GM19240 (cell line): ENCODE measurements around the gene WNT1.

Source experiments
- DNase-seq: peaks from one replicate; pipeline ENCODE4 v3.0.0; 2011; ENCODE audit warnings: low spot score; ENCODE audit not compliant: insufficient read length

WNT1 gene

GRCh38 chr12:48978291-48978740 is at the start of gene WNT1:
WNT1 (plus strand) TSS chr12:48978322; CDS start chr12:48978651, 329 bp downstream.
- no peak for DNase-seq

DNA sequence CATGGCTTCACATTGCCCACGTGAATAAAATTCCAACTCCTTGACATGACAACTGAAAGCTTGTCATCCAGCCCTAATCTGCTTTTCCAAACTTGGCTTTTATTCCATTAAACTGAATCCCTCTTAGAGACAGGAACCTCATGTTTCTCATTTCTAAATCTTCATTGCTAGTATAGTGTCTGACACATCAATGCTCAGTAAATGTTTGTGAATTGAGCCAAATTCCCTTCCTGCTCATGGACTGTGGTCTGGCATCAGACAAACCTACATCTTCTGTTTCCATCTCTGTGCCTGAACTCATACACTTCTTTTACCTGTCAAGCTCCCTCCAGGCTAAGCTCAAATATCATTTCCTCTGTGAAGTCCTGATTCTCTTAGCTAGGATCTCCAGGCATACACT is 48.6 kb upstream of the WNT1 start:
- DNase-seq, result no peak

DNA sequence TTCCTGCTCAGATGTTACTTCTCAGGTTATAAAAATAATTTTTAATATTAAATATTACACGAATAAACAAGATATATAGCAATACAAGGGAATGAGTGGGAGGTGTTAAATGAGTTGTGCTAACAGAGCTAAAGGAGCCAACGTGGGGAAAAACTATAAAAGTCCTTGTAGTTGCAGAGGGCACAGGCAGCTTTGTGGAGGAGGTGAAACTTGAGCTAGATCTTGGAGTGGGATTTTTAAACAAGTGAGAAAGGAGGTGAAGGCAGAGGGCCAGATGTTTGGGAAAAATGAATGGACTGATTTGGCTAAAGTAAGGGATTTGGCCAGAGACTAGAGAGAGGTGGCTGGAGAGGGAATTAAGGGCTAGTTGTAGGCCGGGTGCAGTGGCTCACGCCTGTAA is 47.6 kb upstream of the WNT1 start:
- no peak for DNase-seq

- no peak for DNase-seq
Measured at GRCh38 chr12:48932878-48933277, 45.2 kb upstream of the WNT1 start.

- no peak for DNase-seq
Measured at GRCh38 chr12:48933664-48934311, 44.3 kb upstream of the WNT1 start.

DNA sequence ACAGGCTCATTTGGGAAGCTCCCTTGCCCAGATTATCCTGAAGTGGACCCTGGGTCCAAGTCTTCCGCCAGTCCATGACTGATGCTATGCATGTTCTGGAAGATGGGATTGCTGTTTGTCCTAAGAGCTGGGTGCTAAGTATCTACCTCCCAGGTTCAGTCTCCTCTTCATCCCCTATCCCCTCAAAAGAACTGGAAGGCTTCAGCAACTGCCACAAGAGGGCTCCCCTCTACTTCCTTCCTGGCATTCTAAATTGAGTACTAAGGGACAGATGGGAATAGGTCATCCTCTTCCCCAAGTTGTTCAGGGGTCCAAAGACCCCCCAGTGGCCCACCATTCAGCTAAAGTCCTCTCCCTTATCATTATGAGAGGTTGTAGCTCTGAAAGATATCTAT is 43.8 kb upstream of the WNT1 start:
- no peak for DNase-seq

GRCh38 chr12:48936379-48936979 is 41.6 kb upstream of the WNT1 start:
- DNase-seq, result peak; percentile 74

DNA sequence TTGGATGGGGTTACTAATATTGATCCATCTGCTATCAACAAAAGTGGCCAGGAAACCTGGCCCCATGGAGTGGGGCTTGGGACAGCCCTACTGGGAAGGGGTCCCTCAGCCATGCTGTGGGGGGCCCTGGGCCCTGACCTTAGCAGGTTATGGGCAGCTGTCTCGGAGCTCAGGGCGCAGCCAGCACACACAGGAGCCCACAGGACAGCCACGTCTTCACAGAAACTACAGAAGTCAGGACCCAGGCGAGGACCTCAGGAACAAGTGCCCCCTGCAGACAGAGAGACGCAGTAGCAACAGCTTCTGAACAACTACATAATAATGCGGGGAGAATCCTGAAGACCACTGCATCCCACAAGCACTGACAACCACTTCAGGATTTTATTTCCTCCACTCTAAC is 41.0 kb upstream of the WNT1 start:
- no peak for DNase-seq

DNA sequence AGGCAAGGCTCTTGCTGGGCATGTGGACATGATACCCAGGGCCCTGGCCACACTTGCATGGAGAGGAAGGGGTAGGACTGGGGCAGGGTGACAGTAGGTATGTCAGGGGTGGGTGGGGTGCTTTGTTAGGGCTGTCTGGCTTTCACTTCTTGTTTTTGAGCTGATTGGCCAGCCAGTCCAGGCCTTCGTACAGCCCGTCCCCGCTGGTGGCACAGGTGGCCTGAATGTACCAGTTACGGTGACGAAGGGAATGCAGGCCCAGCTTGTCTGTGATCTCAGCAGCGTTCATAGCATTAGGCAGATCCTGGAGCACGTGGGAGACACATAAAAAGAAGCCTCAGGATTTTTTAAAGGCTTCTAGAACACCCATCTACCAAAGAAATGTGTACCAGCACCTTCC is 39.3 kb upstream of the WNT1 start:
- DNase-seq, result no peak

DNA sequence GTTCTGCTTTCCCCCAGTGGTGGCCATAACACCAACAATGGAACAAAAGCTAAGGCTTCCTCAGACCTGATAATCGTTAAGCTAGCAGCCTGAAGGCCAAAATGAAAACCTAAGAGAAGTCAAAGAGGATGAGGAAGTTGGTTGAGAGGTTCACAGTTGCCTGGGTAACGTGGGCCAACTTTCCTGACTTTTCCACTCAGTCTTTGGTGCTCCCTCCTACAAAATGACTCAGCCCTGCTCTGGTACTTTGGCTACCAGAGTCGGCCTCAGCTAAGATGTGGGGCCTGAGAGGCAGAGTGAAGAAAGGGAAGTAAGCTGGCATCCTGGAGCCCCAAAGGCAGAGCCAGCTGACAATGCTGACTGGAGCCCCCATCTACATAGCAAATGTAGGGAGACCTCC is 37.9 kb upstream of the WNT1 start:
- no peak for DNase-seq

DNA sequence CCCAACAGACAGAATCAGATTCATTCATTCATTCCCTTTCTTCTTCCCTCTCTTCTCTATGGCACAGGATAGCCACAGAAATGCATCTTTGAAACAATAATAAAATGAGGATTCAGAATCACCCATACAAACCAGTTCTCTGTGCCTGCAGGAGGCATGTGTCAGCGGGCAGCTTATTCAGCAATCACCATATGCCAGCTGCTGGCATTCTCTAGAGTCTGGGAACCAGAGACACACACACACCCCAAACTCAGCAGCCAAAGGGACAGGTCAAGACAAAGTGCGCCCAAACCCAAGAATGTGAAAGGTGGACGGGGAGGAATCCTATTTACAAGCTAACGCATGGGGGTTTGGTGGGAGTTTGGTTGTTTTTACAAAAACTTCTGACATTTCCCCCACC is 34.9 kb upstream of the WNT1 start:
- no peak for DNase-seq

DNA sequence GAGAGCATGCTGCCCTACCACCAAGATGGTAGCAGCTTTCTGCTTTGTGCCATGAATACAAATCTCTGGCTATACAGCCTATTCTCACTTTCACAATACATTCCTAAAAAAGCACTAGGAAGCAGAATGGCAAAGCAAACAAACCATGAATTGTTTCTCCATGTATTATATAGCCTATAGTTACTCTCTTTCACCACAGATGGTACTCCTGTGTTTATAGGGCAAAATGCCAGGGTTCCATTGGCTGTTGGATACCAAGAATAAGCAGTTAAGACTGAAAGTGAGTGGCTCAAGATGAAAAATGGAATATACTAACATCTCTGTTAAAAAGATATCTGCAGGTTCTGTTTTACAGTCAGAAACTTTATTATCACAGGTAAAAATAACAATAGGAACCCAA is 31.9 kb upstream of the WNT1 start:
- no peak for DNase-seq

- DNase-seq, result no peak
Measured at GRCh38 chr12:48946943-48947342, 31.2 kb upstream of the WNT1 start.

GRCh38 chr12:48947727-48948126 is 30.4 kb upstream of the WNT1 start:
- no peak for DNase-seq

- no peak for DNase-seq
Measured at GRCh38 chr12:48952691-48953090, 25.4 kb upstream of the WNT1 start.

- no peak for DNase-seq
Measured at GRCh38 chr12:48954061-48954460, 24.1 kb upstream of the WNT1 start.

DNA sequence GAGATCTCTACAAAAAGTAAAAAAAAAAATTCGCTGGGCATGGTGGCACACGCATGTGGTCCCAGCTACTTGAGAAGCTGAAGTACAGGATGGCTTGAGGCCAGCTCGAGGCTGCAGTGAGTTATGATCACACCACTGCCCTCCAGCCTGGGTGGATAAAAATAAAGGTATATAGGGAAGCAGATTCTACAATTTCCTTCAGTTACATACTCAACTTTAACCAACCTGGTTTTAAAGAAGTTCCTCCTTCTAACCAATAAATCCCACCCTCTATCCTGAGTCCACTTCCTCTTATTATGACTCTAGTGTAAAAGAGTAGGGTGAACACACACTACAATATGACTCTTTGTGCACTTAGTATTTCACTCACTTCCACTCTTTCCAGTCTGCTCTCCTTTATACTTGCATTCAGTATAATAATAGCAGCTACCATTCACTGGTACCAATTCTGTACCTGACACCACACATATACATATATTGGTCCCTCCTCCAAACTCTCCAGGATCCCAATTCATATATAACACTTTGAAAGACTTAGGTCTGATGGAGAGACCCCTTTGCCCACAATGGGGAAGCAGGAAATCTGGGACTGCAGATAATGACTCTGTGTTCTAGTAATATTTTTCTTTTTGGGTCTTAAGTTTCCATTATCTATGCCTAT is 23.2 kb upstream of the WNT1 start:
- DNase-seq, result no peak

DNA sequence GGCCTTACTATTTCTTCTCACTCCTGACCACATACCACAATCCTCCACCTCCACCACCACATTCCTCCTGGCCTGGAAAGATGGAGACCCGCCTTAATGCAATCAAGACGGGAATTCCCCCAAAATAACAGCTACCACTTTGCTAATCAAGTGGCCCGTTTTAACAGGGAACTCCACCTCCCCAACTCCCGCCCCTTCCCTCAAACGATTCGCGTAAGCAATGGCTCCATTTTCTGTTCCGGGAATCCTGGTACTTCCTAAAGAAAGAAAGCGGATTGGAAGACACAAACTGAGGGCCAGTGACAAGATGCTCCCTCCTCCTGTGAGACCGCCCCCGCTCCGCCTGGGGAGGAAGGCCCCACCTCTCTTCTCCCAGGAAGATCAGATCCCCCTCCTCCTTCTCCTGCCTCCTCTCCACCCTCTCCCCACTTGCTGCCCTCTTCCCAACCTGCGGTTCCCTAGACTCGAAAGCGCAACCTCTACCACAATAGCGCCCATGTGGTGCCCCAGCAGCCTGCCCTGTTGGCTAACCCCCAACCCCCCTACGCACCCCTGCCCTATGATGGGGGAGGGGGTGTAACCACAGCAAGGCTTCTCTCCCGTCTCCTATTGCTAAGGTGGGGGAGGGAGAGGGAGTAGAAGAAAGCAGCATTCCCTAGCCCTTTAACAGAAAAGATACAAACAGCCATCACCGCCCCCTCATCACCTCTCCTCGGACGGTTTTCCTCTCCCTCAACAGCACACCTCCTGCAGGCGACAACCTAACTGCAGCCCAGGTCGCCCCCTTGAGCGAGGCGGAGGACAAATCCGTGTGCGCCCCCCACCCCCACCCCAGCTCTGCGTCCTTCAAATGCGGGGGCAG is 21.6 kb upstream of the WNT1 start:
- DNase-seq, result no peak

- peak; percentile 97 for DNase-seq
Measured at GRCh38 chr12:48957141-48958048, 20.7 kb upstream of the WNT1 start, which contains the start of gene ARF3. ARF3 (minus strand) TSS chr12:48957487; CDS start chr12:48941095, 16,392 bp downstream.

- no peak for DNase-seq
Measured at GRCh38 chr12:48958049-48958388, 20.1 kb upstream of the WNT1 start.

GRCh38 chr12:48960834-48961233 is 17.3 kb upstream of the WNT1 start:
- DNase-seq, result no peak
